Mesothelial cell of epicardium (in vitro differentiated cells): Measurements from ENCODE around the gene GMNN. TPM values are rescaled to one million over a fixed set of nuclear protein-coding genes. Genes with fewer than 3 reads are reported as not detected.

Experiments used
- DNase-seq, 2 experiments: peaks; one replicate each; pipeline ENCODE4 v3.0.0; 2021; ENCODE audit warnings: low spot score in 2 of 2; ENCODE audit not compliant: unreplicated experiment in 2 of 2
- H3K27ac Mint-ChIP-seq: 2 replicates; pipeline ENCODE4 v1.8.0; 2021; ENCODE audit warnings: mixed read lengths
- H3K27me3 Mint-ChIP-seq: 2 replicates; pipeline ENCODE4 v1.8.0; 2021; ENCODE audit warnings: low read depth, mixed read lengths
- H3K36me3 Mint-ChIP-seq: 2 replicates; pipeline ENCODE4 v1.8.0; 2021; ENCODE audit warnings: mixed read lengths
- H3K4me1 Mint-ChIP-seq: 2 replicates; pipeline ENCODE4 v1.8.0; 2021; ENCODE audit warnings: mixed read lengths
- H3K4me3 Mint-ChIP-seq: 2 replicates; pipeline ENCODE4 v1.8.0; 2021; ENCODE audit warnings: mild to moderate bottlenecking, moderate library complexity, mixed read lengths
- H3K9me3 Mint-ChIP-seq: 2 replicates; pipeline ENCODE4 v1.8.0; 2021; ENCODE audit warnings: mixed read lengths
- CTCF ChIP-seq: fragments of 200-600 bp; sonication (generic); IDR thresholded peaks from one replicate; pipeline ENCODE4 v1.5.0; 2021; ENCODE audit warnings: antibody characterized with exemption; ENCODE audit not compliant: unreplicated experiment
- total RNA-seq: library from RNA; stranded (reverse); gene quantifications from 3 replicates; pipeline ENCODE4 v1.2.1, GENCODE V29; 2021

The GMNN gene
- total RNA-seq, 1 donor from 2014 or later, result 23.4 TPM

GRCh38 chr6:24831771-24832716 lies 57.3 kb downstream of the GMNN start:
- no peaks in the 10 kb centered on the region for H3K36me3 Mint-ChIP-seq
- no peak for TF ChIP-seq CTCF
- peaks cover 7% of the 10 kb centered on the region for H3K9me3 Mint-ChIP-seq
- H3K27me3 Mint-ChIP-seq, result no peaks in the 10 kb centered on the region
- no peak overlapping the region for H3K4me3 Mint-ChIP-seq
- no peak for DNase-seq
- H3K27ac Mint-ChIP-seq, result no peak overlapping the region
- peaks cover 13% of the 10 kb centered on the region for H3K4me1 Mint-ChIP-seq

GRCh38 chr6:24832794-24833193 lies 58.1 kb downstream of the GMNN start:
- no peak overlapping the region for H3K4me3 Mint-ChIP-seq
- no peak for TF ChIP-seq CTCF
- H3K27ac Mint-ChIP-seq, result no peak overlapping the region
- H3K4me1 Mint-ChIP-seq, result peaks cover 13% of the 10 kb centered on the region
- no peaks in the 10 kb centered on the region for H3K27me3 Mint-ChIP-seq
- peaks cover 7% of the 10 kb centered on the region for H3K9me3 Mint-ChIP-seq
- H3K36me3 Mint-ChIP-seq, result no peaks in the 10 kb centered on the region
- no peak for DNase-seq

- H3K9me3 Mint-ChIP-seq, result peaks cover 7% of the 10 kb centered on the region
- H3K36me3 Mint-ChIP-seq, result no peaks in the 10 kb centered on the region
- no peak for TF ChIP-seq CTCF
- H3K27ac Mint-ChIP-seq, result no peak overlapping the region
- peaks cover 13% of the 10 kb centered on the region for H3K4me1 Mint-ChIP-seq
- DNase-seq, result no peak
- no peak overlapping the region for H3K4me3 Mint-ChIP-seq
- no peaks in the 10 kb centered on the region for H3K27me3 Mint-ChIP-seq
Observed at GRCh38 chr6:24833711-24834386, 59.1 kb downstream of the GMNN start.

Other genes with a start within 250 kb of the GMNN start
- gene KIAA0319, start 128.7 kb upstream of the GMNN start, total RNA-seq, result 0.02 TPM in 1 of 3 replicates, not detected in the others
- 24.8 to 26.7 TPM (median 25.2 TPM) in 3 replicates for gene TDP2, start 108.0 kb upstream of the GMNN start, total RNA-seq
- gene ACOT13, start 107.9 kb upstream of the GMNN start, total RNA-seq, result 18.7 to 19.8 TPM (median 19.1 TPM) in 3 replicates
- gene C6orf62, start 55.8 kb upstream of the GMNN start, total RNA-seq, result 60.5 to 61.9 TPM (median 61.0 TPM) in 3 replicates
- gene ARMH2, start 24.0 kb downstream of the GMNN start, total RNA-seq, result not detected in 3 replicates
- gene RIPOR2, start 161.0 kb downstream of the GMNN start, total RNA-seq, result 1.7 to 1.9 TPM (median 1.7 TPM) in 3 replicates